HEK293 (cell line): Measurements from ENCODE around the gene EXD3.
A peak's percentile ranks its signal among the peaks of the same experiment; 100 is the strongest.

ENCODE experiments used
- CTCF ChIA-PET: fragments of 350-600 bp; formaldehyde crosslinking; extraction: SDS; loops from one replicate; lab custom pipeline; 2021; ENCODE audit warnings: antibody characterized with exemption; lab: Yijun Ruan, JAX
- POLR2A ChIA-PET: fragments of 300-600 bp; formaldehyde crosslinking; extraction: SDS; loops from one replicate; lab custom pipeline; 2020; ENCODE audit warnings: antibody characterized with exemption, inconsistent platforms; lab: Yijun Ruan, JAX
- H3K27ac ChIP-seq: fragments of 200-500 bp; sonication (Bioruptor generic); 2 replicates; pipeline ENCODE4 v1.5.1; 2014; ENCODE audit warnings: low read depth, low read length, control low read depth, inconsistent platforms; ENCODE audit errors: extremely low read depth
- H3K36me3 ChIP-seq, 2 experiments: fragments of 200-500 bp in 1 of 2; sonication (Bioruptor generic) in 1 of 2; 1 replicate in 1 of 2; 2 replicates in 1 of 2; pipeline ENCODE4 v1.5.1; 2014 to 2017; ENCODE audit warnings: inconsistent platforms in 2 of 2, low read length in 2 of 2; ENCODE audit not compliant: control insufficient read depth in 2 of 2, insufficient read depth in 1 of 2
- H3K4me1 ChIP-seq: fragments of 200-500 bp; sonication (Bioruptor generic); 2 replicates; pipeline ENCODE4 v1.5.1; 2014; ENCODE audit warnings: mild to moderate bottlenecking, low read length, inconsistent platforms; ENCODE audit not compliant: control insufficient read depth, insufficient read depth
- H3K4me3 ChIP-seq: 2 replicates; pipeline ENCODE4 v1.5.1; 2011; ENCODE audit warnings: low read depth, mild to moderate bottlenecking, control low read depth, low read length, moderate library complexity
- H3K9me3 ChIP-seq: fragments of 200-500 bp; sonication (Bioruptor generic); 2 replicates; pipeline ENCODE4 v1.5.1; 2014; ENCODE audit warnings: low read depth, low read length, inconsistent platforms; ENCODE audit not compliant: control insufficient read depth, insufficient read depth
- AEBP2 ChIP-seq: fragments of 450-650 bp; formaldehyde crosslinking; IDR thresholded peaks from 2 replicates; pipeline ENCODE4 v1.5.1; 2016; ENCODE audit warnings: missing biosample characterization, missing genetic modification characterization, borderline replicate concordance
- FEZF1 ChIP-seq: fragments of 450-650 bp; formaldehyde crosslinking; IDR thresholded peaks from 2 replicates; pipeline ENCODE4 v1.5.1; 2016; ENCODE audit warnings: missing biosample characterization, missing genetic modification characterization
- GLIS2 ChIP-seq: fragments of 450-650 bp; formaldehyde crosslinking; IDR thresholded peaks from 2 replicates; pipeline ENCODE4 v1.5.1; 2016; ENCODE audit warnings: missing biosample characterization, missing genetic modification characterization
- KLF7 ChIP-seq: fragments of 450-650 bp; formaldehyde crosslinking; IDR thresholded peaks from 2 replicates; pipeline ENCODE4 v1.5.1; 2016; ENCODE audit warnings: missing biosample characterization, missing genetic modification characterization, borderline replicate concordance
- KLF8 ChIP-seq: fragments of 450-650 bp; formaldehyde crosslinking; IDR thresholded peaks from 2 replicates; pipeline ENCODE4 v1.5.1; 2016; ENCODE audit warnings: missing biosample characterization, missing genetic modification characterization
- KLF9 ChIP-seq: fragments of 450-650 bp; formaldehyde crosslinking; IDR thresholded peaks from 2 replicates; pipeline ENCODE4 v1.5.1; 2016; ENCODE audit warnings: missing biosample characterization, missing genetic modification characterization, low read depth
- OVOL3 ChIP-seq: fragments of 450-650 bp; formaldehyde crosslinking; IDR thresholded peaks from 2 replicates; pipeline ENCODE4 v1.5.1; 2016; ENCODE audit warnings: missing biosample characterization, missing genetic modification characterization
- PBX3 ChIP-seq: sonication (generic); formaldehyde crosslinking; IDR thresholded peaks from 2 replicates; pipeline ENCODE4 v1.8.1; 2022; ENCODE audit warnings: mild to moderate bottlenecking, moderate library complexity, missing genetic modification reagents
- PRDM1 ChIP-seq: fragments of 450-650 bp; formaldehyde crosslinking; IDR thresholded peaks from 2 replicates; pipeline ENCODE4; 2016; ENCODE audit warnings: missing biosample characterization, missing genetic modification characterization
- RBAK ChIP-seq: fragments of 450-650 bp; formaldehyde crosslinking; IDR thresholded peaks from 2 replicates; pipeline ENCODE4 v1.5.1; 2016; ENCODE audit warnings: missing biosample characterization, missing genetic modification characterization
- SCRT2 ChIP-seq: fragments of 450-650 bp; formaldehyde crosslinking; IDR thresholded peaks from 2 replicates; pipeline ENCODE4 v1.5.1; 2016; ENCODE audit warnings: missing biosample characterization, missing genetic modification characterization
- SP2 ChIP-seq: fragments of 450-650 bp; formaldehyde crosslinking; IDR thresholded peaks from 2 replicates; pipeline ENCODE4 v1.5.1; 2016; ENCODE audit warnings: missing biosample characterization, missing genetic modification characterization
- SP3 ChIP-seq: fragments of 450-650 bp; formaldehyde crosslinking; IDR thresholded peaks from 2 replicates; pipeline ENCODE4 v1.5.1; 2016; ENCODE audit warnings: missing biosample characterization, missing genetic modification characterization
- SP7 ChIP-seq: fragments of 450-650 bp; formaldehyde crosslinking; IDR thresholded peaks from 2 replicates; pipeline ENCODE4 v1.5.1; 2016; ENCODE audit warnings: missing biosample characterization, missing genetic modification characterization
- ZBTB7A ChIP-seq: fragments of 450-650 bp; formaldehyde crosslinking; IDR thresholded peaks from 2 replicates; pipeline ENCODE4 v1.5.1; 2016; ENCODE audit warnings: low read depth, missing biosample characterization, missing genetic modification characterization
- ZFHX2 ChIP-seq: fragments of 450-650 bp; formaldehyde crosslinking; conservative IDR thresholded peaks from 2 replicates; pipeline ENCODE4 v1.5.1; 2016; ENCODE audit warnings: missing biosample characterization, missing genetic modification characterization
- ZNF169 ChIP-seq: fragments of 450-650 bp; formaldehyde crosslinking; IDR thresholded peaks from 2 replicates; pipeline ENCODE4 v1.5.1; 2016; ENCODE audit warnings: missing biosample characterization, missing genetic modification characterization
- ZNF174 ChIP-seq: fragments of 450-650 bp; formaldehyde crosslinking; IDR thresholded peaks from 2 replicates; pipeline ENCODE4 v1.5.0; 2017; ENCODE audit warnings: missing biosample characterization, mild to moderate bottlenecking, missing genetic modification characterization
- ZNF2 ChIP-seq: fragments of 450-650 bp; formaldehyde crosslinking; IDR thresholded peaks from 2 replicates; pipeline ENCODE4 v1.5.1; 2016; ENCODE audit warnings: missing biosample characterization, missing genetic modification characterization
- ZNF24 ChIP-seq: fragments of 450-650 bp; formaldehyde crosslinking; IDR thresholded peaks from 2 replicates; pipeline ENCODE4 v1.5.1; 2016; ENCODE audit warnings: missing biosample characterization, missing genetic modification characterization
- ZNF248 ChIP-seq: fragments of 450-650 bp; formaldehyde crosslinking; IDR thresholded peaks from 2 replicates; pipeline ENCODE4 v1.5.1; 2017; ENCODE audit warnings: missing biosample characterization, missing genetic modification characterization
- ZNF292 ChIP-seq: fragments of 450-650 bp; formaldehyde crosslinking; IDR thresholded peaks from 2 replicates; pipeline ENCODE4 v1.5.1; 2016; ENCODE audit warnings: low read depth, missing biosample characterization, missing genetic modification characterization, borderline replicate concordance
- ZNF416 ChIP-seq: fragments of 450-650 bp; formaldehyde crosslinking; IDR thresholded peaks from 2 replicates; pipeline ENCODE4 v1.5.1; 2016; ENCODE audit warnings: missing biosample characterization, missing genetic modification characterization
- ZNF423 ChIP-seq: fragments of 450-650 bp; formaldehyde crosslinking; IDR thresholded peaks from 2 replicates; pipeline ENCODE4 v1.5.1; 2016; ENCODE audit warnings: missing biosample characterization, missing genetic modification characterization
- ZNF548 ChIP-seq: fragments of 450-650 bp; formaldehyde crosslinking; IDR thresholded peaks from 2 replicates; pipeline ENCODE4 v1.5.1; 2016; ENCODE audit warnings: missing biosample characterization, missing genetic modification characterization
- ZNF560 ChIP-seq: fragments of 450-650 bp; formaldehyde crosslinking; IDR thresholded peaks from 2 replicates; pipeline ENCODE4 v1.5.1; 2017; ENCODE audit warnings: missing biosample characterization, missing genetic modification characterization, borderline replicate concordance
- ZNF629 ChIP-seq: fragments of 450-650 bp; formaldehyde crosslinking; IDR thresholded peaks from 2 replicates; pipeline ENCODE4 v1.5.1; 2017; ENCODE audit warnings: missing biosample characterization, missing genetic modification characterization
- ZNF701 ChIP-seq: fragments of 450-650 bp; formaldehyde crosslinking; IDR thresholded peaks from 2 replicates; pipeline ENCODE4 v1.5.1; 2016; ENCODE audit warnings: missing biosample characterization, missing genetic modification characterization
- ZNF792 ChIP-seq: fragments of 450-650 bp; formaldehyde crosslinking; IDR thresholded peaks from 2 replicates; pipeline ENCODE4 v1.5.1; 2016; ENCODE audit warnings: missing biosample characterization, missing genetic modification characterization
- ZSCAN16 ChIP-seq: fragments of 450-650 bp; formaldehyde crosslinking; IDR thresholded peaks from 2 replicates; pipeline ENCODE4 v1.5.1; 2016; ENCODE audit warnings: missing biosample characterization, missing genetic modification characterization
- TF ChIP-seq, protein P1 (sequence below): fragments of 450-650 bp; formaldehyde crosslinking; IDR thresholded peaks from 2 replicates; pipeline ENCODE4 v1.5.1; 2016; ENCODE audit warnings: missing biosample characterization, missing genetic modification characterization

Gene EXD3

DNA sequence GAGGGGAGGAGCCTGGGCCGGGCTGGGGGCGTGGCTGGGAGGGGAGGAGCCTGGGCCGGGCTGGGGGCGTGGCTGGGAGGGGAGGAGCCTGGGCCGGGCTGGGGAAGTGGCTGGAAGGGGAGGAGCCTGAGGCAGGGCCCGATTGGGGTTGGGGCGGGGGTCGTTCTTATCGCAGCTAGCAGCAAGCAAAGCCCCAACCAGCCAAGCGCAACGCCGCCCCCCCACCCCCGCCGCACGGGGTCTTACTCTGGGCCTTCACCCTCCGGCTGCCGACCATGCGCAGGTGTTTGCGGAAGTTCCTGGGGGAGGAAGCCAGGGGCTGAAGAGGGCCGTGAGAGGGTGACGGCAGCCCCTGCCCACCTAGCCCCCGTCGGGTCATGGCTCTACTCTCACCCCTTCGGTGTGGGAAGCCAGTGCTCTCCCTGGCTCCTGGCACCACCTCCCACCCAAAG is 31.2 kb upstream of the EXD3 start (continued):
- TF ChIP-seq AEBP2 (no peak), GLIS2 (no peak), ZNF2 (no peak), PBX3 (no peak), ZFHX2 (tag by site-specific recombination) (no peak), ZNF548 (tag by site-specific recombination) (no peak), OVOL3 (tag by site-specific recombination) (no peak), SP7 (no peak), KLF8 (tag by site-specific recombination) (peak; percentile 41; the same call in 1 of the 2 replicates)
- TF ChIP-seq, all 188 proteins: peak for 4

- Histone ChIP-seq H3K9me3 (no peaks in the 10 kb centered on the region), H3K27ac (no peak overlapping the region), H3K4me1 (no peaks in the 10 kb centered on the region; the same call in 1 of the 2 replicates), H3K36me3 (peaks cover 0 to 70% of the 10 kb centered on the region in 2 experiments; a peak in 2 of 3 replicates), H3K4me3 (no peak overlapping the region)
- POLR2A ChIA-PET = interaction anchor here (1.5 kb wide), 1 partner anchor 31 kb away, joined by 5 read pairs; no protein-coding TSS in a partner anchor
- TF ChIP-seq ZNF416 (tag by site-specific recombination) = no peak
- TF ChIP-seq ZNF792 (tag by site-specific recombination) = no peak
- TF ChIP-seq KLF8 (tag by site-specific recombination) = peak; percentile 85
- TF ChIP-seq ZSCAN16 = peak; percentile 94
- no peak for TF ChIP-seq ZBTB7A
- 0 out of 2 replicates have a peak, but pooled peaks have one; percentile 42 for TF ChIP-seq KLF9
- TF ChIP-seq SP3 (tag by site-specific recombination) = 0 out of 2 replicates have a peak, but pooled peaks have one; percentile 43
- TF ChIP-seq SP2 (tag by site-specific recombination) = peak; percentile 32; the same call in 1 of the 2 replicates
- CTCF ChIA-PET = interaction anchor here (0.6 to 1.1 kb wide), 3 partner anchors 8 to 141 kb away, joined by 3 to 4 read pairs (median 3); no protein-coding TSS in a partner anchor
Observed at GRCh38 chr9:137453643-137454081, 30.7 kb upstream of the EXD3 start.

DNA sequence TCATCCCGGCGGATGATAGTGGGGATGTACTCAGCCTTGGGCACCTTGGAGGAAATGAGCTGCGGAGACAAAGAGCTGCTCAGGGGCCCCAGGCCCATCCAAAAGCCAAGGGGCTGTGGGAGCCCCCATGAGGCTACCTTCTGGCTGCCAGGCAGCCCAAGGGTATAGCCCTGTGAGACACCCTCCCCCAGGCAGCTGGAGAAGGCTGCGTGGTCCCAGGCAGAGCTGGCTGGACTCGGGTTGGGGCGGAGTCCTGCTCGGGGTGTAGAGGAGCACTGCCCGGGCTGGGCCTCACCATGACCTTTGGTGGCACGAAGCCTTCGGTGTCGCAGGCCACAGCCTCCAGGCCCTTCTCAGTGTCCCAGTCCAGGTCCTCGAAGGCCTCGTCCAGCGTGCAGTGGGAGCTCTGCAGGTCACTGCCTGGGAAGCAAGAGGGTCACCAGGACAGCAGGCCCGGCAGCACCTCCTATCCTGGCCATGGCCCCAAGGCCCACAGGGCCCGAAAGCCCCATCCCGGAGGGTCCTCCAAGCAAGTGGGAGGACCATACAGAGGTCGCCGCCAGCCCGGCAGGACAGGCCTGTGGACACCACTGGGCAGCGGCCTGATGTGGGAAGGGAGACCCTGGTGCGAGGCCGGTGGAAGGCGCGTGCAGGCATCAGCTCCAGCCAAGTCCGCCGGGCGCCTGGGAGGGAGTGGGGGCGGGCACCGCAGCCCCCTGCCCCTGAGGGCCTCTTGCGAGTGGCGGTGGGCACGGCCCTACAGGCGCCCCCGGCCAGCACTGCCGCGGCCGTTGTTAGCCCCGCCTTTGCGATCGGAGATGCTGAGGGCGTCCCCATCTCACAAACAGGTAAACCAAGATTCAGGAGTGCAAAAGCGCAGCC is 30.0 kb upstream of the EXD3 start:
- Histone ChIP-seq H3K9me3 (no peaks in the 10 kb centered on the region), H3K36me3 (peaks cover 0 to 72% of the 10 kb centered on the region in 2 experiments; a peak in 2 of 3 replicates), H3K4me1 (no peaks in the 10 kb centered on the region; the same call in 1 of the 2 replicates), H3K27ac (no peak overlapping the region), H3K4me3 (no peak overlapping the region)
- CTCF ChIA-PET = interaction anchor here (0.6 to 1.1 kb wide), 4 partner anchors 7 to 208 kb away, joined by 3 to 6 read pairs (median 4); no protein-coding TSS in a partner anchor
- POLR2A ChIA-PET = interaction anchor here (1.5 kb wide), 1 partner anchor 31 kb away, joined by 5 read pairs; no protein-coding TSS in a partner anchor
- TF ChIP-seq ZNF248 (tag by site-specific recombination) = no peak
- no peak for TF ChIP-seq ZNF292 (tag by site-specific recombination)
- no peak for TF ChIP-seq SCRT2 (tag by site-specific recombination)
- no peak for TF ChIP-seq ZNF24 (tag by site-specific recombination)
- TF ChIP-seq, protein P1, sequence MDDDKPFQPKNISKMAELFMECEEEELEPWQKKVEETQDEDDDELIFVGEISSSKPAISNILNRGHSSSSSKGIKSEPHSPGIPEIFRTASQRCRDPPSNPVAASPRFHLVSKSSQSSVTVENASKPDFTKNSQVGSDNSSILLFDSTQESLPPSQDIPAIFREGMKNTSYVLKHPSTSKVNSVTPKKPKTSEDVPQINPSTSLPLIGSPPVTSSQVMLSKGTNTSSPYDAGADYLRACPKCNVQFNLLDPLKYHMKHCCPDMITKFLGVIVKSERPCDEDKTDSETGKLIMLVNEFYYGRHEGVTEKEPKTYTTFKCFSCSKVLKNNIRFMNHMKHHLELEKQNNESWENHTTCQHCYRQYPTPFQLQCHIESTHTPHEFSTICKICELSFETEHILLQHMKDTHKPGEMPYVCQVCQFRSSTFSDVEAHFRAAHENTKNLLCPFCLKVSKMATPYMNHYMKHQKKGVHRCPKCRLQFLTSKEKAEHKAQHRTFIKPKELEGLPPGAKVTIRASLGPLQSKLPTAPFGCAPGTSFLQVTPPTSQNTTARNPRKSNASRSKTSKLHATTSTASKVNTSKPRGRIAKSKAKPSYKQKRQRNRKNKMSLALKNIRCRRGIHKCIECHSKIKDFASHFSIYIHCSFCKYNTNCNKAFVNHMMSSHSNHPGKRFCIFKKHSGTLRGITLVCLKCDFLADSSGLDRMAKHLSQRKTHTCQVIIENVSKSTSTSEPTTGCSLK (tag by site-specific recombination) = no peak
- no peak for TF ChIP-seq KLF7 (tag by site-specific recombination)
- TF ChIP-seq ZNF560 = no peak
- TF ChIP-seq ZNF423 (tag by site-specific recombination) = no peak
- TF ChIP-seq ZNF629 (tag by site-specific recombination) = no peak
- TF ChIP-seq RBAK (tag by site-specific recombination) = no peak
- TF ChIP-seq ZNF169 = no peak
- TF ChIP-seq ZNF701 (tag by site-specific recombination) = no peak
- TF ChIP-seq ZNF174 (tag by site-specific recombination) = no peak
- no peak for TF ChIP-seq PRDM1 (tag by site-specific recombination)
- TF ChIP-seq FEZF1 = no peak
